Measurements from ENCODE around the gene GARIN5B.
A peak's percentile ranks its signal among the peaks of the same experiment; 100 is the strongest.
"Not testable (repeated sequence)": the region's sequence is repeated elsewhere in the genome, so short reads cannot be mapped to it uniquely, and the experiment has no call there.

Gene GARIN5B

GRCh38 chr19:55339105-55339888 lies 23.8 kb downstream of the GARIN5B start, which contains the start of gene KMT5C:
KMT5C (plus strand) TSS chr19:55339876; CDS start chr19:55341937, 2,061 bp downstream.
- peaks cover 4% of the 10 kb centered on the region for H3K79me2 ChIP-seq
- H3K9ac ChIP-seq = peak within 1 kb of the TSS; percentile 93
- peak; percentile 55 for TF ChIP-seq CTCF (IDR thresholded peaks at IDR 0.05)
- H2AFZ ChIP-seq = peak within 1 kb of the TSS; percentile 95
- H3K27ac ChIP-seq = peak within 1 kb of the TSS; percentile 99
- peak within 1 kb of the TSS; percentile 96 for H3K4me3 ChIP-seq (ENCODE audit: low read depth, low read length)
- peak within 1 kb of the TSS; percentile 100 for H3K4me2 ChIP-seq (ENCODE audit: low read length)
- no peaks in the 10 kb centered on the region for H3K9me3 ChIP-seq (ENCODE audit: control insufficient read depth, low read length)
- no peaks in the 10 kb centered on the region for H3K27me3 ChIP-seq (ENCODE audit: control insufficient read depth, insufficient read depth, low read length)
- peaks cover 7% of the 10 kb centered on the region for H3K4me1 ChIP-seq
- H3K36me3 ChIP-seq (ENCODE audit: control insufficient read depth, insufficient read depth, low read length) = no peaks in the 10 kb centered on the region

- Histone ChIP-seq H3K27ac (no peak overlapping the region), H3K4me1 (peaks cover 7% of the 10 kb centered on the region), H2AFZ (no peak overlapping the region), H3K4me3 (ENCODE audit: low read depth, low read length) (no peak overlapping the region), H3K79me2 (peaks cover 4% of the 10 kb centered on the region), H3K9me3 (ENCODE audit: control insufficient read depth, low read length) (no peaks in the 10 kb centered on the region), H3K4me2 (ENCODE audit: low read length) (no peak overlapping the region), H3K9ac (no peak overlapping the region), H3K27me3 (ENCODE audit: control insufficient read depth, insufficient read depth, low read length) (no peaks in the 10 kb centered on the region), H3K36me3 (ENCODE audit: control insufficient read depth, insufficient read depth, low read length) (no peaks in the 10 kb centered on the region)
- no peak for TF ChIP-seq CTCF (IDR thresholded peaks at IDR 0.05)
Observed at GRCh38 chr19:55336101-55336500, 27.0 kb downstream of the GARIN5B start.

- peaks cover 7% of the 10 kb centered on the region for H3K4me1 ChIP-seq
- no peak for TF ChIP-seq CTCF (IDR thresholded peaks at IDR 0.05)
- H3K27ac ChIP-seq = no peak overlapping the region
- H3K4me3 ChIP-seq (ENCODE audit: low read depth, low read length) = no peak overlapping the region
- no peaks in the 10 kb centered on the region for H3K9me3 ChIP-seq (ENCODE audit: control insufficient read depth, low read length)
- no peaks in the 10 kb centered on the region for H3K36me3 ChIP-seq (ENCODE audit: control insufficient read depth, insufficient read depth, low read length)
- no peaks in the 10 kb centered on the region for H3K27me3 ChIP-seq (ENCODE audit: control insufficient read depth, insufficient read depth, low read length)
- H2AFZ ChIP-seq = no peak overlapping the region
- no peak overlapping the region for H3K9ac ChIP-seq
- H3K79me2 ChIP-seq = no peaks in the 10 kb centered on the region
- no peak overlapping the region for H3K4me2 ChIP-seq (ENCODE audit: low read length)
Observed at GRCh38 chr19:55333870-55334269, 29.2 kb downstream of the GARIN5B start.

GRCh38 chr19:55329791-55330190 lies 33.3 kb downstream of the GARIN5B start:
- H3K27me3 ChIP-seq (ENCODE audit: control insufficient read depth, insufficient read depth, low read length); H3K79me2 ChIP-seq; H3K9me3 ChIP-seq (ENCODE audit: control insufficient read depth, low read length); H3K4me3 ChIP-seq (ENCODE audit: low read depth, low read length); H2AFZ ChIP-seq; H3K4me1 ChIP-seq; H3K27ac ChIP-seq; H3K4me2 ChIP-seq (ENCODE audit: low read length); H3K36me3 ChIP-seq (ENCODE audit: control insufficient read depth, insufficient read depth, low read length); H3K9ac ChIP-seq: not testable (repeated sequence)

GRCh38 chr19:55328774-55329318 lies 34.2 kb downstream of the GARIN5B start:
- not testable (repeated sequence) for H3K36me3 ChIP-seq (ENCODE audit: control insufficient read depth, insufficient read depth, low read length); H3K4me3 ChIP-seq (ENCODE audit: low read depth, low read length); H2AFZ ChIP-seq; H3K9me3 ChIP-seq (ENCODE audit: control insufficient read depth, low read length); H3K9ac ChIP-seq; H3K27ac ChIP-seq; H3K27me3 ChIP-seq (ENCODE audit: control insufficient read depth, insufficient read depth, low read length); H3K4me1 ChIP-seq; H3K4me2 ChIP-seq (ENCODE audit: low read length); H3K79me2 ChIP-seq
